ENCODE measurements around the gene NPHP4. TPM values are rescaled to one million over a fixed set of nuclear protein-coding genes. Genes with fewer than 3 reads are reported as not detected.

NPHP4 gene
- total RNA-seq, 1 donor from 2014 or later = 4.0 TPM

DNA sequence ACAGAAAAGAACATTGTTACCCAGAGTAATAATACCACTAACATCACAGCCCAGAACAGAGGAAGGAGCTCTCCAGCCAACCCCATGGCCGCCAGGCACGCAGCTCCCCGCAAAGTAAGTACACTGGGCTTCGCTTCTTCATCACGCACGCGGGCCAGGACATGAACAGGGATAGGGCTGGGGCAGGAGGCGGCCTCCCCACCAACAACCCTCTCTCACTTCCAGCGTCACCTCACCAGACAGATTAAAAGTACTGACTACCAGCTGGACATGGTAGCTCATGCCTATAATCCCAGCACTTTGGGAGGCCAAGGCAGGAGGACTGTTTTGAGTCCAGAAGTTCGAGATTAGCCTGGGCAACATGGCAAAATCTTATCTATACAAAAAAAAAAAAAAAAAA lies 78.3 kb downstream of the NPHP4 start:
- DNase-seq (ENCODE audit: low read depth, low spot score) = no peak

DNA sequence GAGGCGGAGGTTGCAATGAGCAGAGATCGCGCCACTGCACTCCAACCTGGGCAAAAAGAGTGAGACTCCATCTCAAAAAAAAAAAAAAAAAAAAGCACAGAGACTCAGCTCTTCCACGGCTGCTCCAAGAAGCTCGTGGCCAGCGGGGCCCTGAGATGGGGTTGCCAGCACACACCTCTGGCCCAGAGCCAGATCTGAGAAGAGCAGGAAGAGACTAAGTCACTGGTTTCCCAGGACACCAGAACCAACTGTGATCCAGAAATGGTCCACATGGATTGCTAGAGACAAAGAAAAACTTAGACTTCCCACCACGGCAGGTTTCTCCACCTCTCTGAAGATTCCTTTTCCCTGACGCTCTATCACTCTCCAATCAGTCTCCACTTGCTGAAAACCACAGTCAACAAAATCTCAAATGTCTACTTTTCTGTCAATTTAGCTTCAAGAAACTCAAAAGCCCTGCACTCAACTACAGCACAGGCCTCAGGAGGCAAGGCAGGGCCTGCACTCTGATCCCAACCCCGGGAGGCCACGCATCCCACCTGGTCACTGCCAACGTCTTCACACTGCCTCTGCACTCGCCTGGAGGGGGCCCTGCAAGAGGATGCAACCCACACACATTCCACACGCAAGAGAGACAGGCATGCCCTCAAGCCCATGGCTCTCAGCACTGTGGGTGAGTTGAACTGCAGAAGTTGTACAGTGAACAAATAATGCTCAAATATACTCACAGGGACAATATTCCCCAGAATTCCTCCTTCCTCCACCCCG lies 79.0 kb downstream of the NPHP4 start:
- DNase-seq (ENCODE audit: low read depth, low spot score) = no peak

DNA sequence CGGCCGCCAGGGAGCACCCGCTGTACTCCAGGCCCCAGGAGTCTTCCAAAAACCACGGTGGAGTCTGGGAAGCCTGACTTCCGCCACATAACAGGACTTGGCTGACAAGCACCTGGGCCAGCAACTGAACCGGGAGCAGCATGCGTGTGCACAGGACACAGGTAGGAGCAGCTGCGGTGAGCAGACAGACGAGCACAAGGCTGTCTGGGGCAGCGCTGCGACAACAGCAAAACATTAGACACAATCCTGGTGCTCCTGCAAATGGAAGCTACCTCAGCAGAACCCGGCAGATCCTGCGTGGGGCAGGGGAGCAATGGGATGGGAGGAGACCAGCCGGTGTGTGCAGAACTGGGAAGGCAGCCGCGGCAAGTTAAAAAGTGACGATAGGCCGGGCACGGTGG lies 80.4 kb downstream of the NPHP4 start:
- no peak for DNase-seq (ENCODE audit: low read depth, low spot score)

DNA sequence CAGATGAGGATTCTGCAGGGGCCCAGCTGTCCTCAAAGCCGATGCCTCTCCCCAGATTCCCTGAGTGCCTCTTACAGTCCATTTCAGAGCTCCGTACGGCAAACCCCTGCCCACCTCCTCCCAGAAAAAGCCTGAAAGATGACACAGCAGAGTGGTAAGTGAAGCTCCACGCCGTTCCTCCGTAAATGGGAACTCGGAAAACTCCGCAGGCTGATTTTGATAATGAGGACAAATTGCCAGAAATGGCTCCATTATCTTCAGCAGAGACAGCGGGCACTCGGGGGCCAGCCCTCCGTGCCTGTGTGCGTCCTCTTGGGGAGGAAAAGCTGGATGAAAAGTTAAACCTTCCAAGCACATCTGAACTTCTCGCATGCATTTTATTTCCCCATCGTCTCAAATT lies 81.1 kb downstream of the NPHP4 start:
- no peak for DNase-seq (ENCODE audit: low read depth, low spot score)

DNA sequence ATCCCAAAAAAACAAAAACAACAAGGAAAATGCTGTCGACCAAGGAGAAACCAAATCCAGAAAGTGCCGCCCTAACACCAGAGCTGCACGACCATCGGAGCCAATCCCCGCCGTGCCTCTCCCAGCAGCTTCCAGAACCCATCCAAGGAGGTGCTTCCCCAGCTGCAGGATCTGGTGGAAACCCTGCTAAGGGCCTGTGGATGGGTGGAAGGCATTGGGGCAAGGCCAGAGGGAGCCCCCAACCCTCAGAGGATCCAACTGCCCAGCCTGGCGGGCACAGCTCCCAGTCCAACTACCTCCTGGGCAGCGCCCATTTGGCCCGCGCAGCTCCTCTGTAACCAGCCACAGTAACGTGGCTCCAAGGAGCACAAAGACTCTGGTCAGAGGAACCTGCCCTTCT lies 81.6 kb downstream of the NPHP4 start:
- no peak for DNase-seq (ENCODE audit: low read depth, low spot score)

DNA sequence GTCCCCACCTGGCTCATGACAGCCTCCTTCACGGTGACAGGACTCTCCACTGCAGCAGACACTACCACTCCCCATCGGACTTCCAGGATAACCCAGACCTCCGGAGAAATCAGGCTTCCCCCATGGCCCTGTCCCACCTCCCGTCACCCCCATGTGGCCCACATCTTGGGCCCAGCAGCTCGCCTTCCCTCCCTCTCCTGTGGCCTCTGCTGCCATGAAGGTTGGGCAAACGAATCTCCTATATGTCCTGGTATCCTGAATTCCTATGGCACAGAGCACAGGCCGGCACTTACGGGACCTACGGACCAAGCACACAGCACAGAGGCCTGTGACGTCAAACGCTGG lies 82.0 kb downstream of the NPHP4 start:
- no peak for DNase-seq (ENCODE audit: low read depth, low spot score)

DNA sequence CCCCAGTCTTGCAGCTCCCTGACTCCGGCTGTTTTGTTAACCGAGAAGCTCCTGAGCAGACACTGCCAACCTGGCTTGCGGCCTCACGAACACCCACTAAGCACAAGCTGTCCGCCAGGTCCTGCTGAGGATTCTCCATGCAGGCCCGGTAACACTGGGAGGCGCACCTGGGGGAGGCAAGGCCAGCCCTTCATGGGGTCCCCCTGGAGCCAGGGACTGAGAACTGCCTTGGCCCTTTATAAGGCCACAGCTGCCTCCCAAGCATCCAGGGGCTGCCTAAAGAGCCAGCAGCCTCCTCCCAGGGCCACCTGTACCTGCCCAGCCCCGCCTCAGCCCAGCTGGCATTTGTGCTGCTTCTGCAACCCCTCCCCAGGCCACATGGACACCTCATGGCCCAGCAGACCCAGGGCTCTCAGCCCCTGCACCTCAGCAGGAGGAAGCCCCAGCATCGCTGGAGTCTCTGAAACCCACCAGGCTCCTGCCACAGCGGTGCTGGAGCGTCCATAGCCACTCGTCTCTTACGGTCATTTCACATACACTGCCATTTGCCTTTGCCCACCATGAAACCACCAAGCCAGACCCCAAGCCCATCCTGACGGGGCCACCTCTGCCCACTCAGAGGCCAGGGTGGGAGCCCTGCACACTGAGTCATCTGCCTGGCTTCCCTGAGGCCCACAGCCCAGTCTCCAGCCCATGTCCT lies 82.5 kb downstream of the NPHP4 start:
- no peak for DNase-seq (ENCODE audit: low read depth, low spot score)

DNA sequence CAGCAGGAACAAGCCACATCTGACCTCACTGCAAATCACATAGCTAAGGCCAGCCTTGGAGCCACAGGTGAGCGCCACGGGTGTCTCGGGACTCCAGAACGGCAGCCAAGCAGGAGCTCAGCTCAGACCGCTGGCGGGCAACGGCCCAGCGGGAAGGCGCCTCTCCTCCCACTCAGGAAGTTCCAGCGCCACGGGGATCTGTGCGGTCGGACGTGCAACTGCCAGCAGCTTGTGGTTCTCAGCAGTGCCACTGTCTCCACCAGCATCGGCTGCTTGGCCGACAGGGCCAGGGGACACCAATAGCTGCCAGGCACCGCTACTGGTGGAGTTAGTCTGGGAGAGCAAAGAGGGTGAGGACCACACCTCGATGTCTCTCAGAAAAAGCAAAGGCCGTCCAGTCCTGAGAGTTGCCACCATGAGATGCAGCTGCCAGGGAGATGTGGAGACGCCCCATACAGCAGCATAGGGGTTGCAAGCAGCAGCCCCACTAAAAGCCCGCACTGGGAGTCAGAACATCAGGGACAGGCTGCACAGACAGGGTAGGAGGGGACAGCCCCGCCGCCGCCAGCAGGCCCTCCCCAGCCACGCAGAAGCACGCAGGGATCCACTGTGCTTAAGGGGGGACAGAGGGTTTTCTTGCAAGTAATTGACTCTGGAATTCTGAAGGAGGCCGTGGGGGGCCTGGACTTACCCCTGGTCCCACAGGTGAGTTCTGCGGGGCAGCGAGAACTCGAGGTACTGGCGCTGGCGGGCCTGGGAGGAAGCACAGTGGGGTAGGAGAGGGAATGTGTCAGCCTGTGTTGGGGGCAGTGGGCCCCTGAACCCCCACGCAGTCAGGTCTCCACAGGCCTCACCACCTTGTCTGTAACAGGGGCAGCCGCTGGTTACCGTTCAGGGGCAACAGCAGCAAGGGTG lies 83.5 kb downstream of the NPHP4 start:
- no peak for DNase-seq (ENCODE audit: low read depth, low spot score)

DNA sequence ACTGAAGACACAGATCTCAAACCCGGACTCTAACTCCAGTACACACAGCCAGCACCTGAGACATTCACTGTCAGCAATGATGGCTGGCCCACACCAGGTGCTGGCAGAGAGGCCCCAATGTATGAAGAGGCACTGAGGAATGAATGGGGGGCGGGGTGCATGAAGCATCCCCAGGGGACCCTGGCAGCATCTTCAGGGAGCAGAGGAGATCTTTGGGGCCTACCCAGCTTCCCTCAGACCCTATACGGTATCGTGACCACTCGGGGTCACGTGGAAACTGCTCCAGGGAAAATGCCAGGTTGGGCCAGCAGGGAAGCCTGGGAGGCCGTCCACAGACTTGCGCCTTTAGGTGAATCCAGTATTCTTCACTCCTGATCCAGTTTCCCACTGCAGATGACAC lies 84.3 kb downstream of the NPHP4 start:
- DNase-seq (ENCODE audit: low read depth, low spot score) = no peak

DNA sequence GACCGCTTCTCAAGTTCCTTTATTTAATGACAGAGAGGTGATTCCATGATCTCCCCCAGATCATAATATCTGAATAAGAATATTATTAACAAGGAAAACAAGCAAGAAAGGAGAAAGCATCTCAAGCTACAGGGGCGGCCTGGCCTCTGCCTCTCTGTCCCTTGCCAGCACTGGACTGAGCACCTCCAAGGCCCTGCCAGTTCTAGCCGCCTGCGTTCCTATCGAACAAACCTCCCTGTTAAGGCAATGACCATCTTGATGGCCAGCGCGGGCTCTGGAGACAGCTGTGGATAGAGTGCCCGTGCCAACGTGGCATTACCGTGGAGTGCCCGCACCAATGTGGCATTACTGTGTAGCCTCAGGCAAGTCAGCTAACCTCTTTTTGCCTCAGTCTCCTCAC lies 84.8 kb downstream of the NPHP4 start:
- no peak for DNase-seq (ENCODE audit: low read depth, low spot score)

DNA sequence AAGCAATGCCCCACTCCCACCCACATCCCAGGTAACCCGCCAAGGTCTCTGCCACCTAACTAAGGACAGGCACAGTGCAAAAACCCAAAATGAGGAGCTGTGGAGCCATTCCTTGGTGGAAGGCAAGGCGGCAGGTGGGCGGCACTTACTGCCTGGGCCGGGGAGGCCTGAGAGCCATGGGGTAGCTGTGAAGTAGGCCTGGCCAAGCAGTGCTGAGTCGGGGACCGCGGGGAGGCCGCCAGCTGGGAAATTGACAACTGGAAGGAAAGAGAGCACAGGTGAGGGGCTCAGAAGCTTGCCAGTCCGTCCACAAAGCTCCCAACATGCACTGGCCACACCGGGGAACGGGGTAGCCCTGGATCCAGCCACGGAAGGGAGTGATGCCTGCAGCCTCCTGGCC lies 85.3 kb downstream of the NPHP4 start:
- no peak for DNase-seq (ENCODE audit: low read depth, low spot score)

DNA sequence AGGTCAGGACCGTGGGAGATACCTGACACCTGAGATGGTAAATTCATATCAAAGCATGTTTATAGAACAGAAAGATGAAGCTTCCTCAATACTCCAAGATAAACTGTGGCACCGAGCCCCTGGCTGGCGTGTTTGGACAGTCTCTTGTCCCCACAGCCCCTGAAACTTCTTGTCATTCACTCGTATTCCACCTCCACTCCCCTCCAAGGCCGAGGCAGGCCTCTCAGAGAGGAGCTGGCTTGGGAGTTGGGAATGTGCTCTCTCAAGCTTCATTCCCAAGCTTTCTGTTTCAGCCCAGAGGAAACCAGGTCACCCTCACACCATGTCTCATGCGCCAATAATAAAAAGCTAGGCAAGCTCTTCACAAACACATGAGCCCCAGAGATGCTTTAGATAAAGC lies 86.1 kb downstream of the NPHP4 start:
- no peak for DNase-seq (ENCODE audit: low read depth, low spot score)

DNA sequence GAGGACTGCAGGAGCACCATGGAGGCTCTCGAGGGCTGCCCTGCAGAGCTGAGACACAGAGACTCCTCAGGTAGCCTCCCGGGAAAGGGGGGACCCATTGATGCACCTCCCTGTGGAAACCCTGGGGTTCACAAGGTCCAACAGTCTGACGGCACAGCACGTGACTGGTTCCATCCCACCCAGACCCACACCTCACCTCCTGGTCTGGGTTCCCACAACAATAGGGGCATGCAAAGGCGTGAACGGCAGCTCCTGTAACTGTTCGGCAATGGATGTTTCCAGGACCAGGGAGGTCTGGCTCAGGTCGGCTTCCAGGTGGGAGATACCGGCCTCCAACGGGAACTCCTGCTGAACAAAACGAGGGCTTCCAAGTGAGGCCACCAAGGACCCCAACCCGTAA lies 86.8 kb downstream of the NPHP4 start:
- DNase-seq (ENCODE audit: low read depth, low spot score) = no peak

DNA sequence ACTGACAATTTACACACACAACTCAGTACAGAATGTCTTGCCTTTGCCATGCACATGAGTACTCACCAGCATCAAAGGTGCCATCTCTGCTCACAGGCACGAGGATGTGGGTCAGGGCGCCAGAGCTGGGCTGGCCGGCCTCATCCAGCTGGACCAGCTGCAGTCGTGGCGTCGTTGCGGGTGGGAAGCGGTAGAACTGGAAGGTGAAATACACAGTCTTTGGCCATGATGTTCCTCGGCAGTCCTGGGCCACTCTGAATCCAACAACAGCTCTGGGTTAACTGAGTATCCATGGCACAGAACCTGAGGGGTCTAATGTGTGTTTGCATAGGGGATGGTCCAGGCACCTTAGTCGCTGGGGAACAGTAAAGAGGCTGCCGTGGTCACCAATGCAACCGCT lies 87.7 kb downstream of the NPHP4 start:
- no peak for DNase-seq (ENCODE audit: low read depth, low spot score)

DNA sequence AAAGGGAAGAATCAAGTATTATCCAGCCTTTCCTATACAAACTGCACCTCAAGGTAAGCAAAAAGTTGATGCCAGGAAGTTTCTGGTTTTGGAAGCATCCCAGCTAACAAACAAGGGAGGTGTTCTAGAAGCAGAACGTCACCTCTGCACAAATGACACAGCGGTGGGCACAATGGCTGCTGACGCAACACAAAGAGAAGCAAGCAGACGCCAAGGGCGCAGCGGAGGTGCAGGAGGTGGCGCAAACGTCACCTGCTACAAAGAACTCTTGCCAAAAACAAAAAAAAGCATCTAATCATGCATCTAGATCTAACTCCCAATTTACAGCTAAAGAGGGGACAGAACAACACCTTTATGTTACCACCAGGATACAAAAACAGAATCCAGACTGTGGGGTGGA lies 88.5 kb downstream of the NPHP4 start:
- no peak for DNase-seq (ENCODE audit: low read depth, low spot score)

DNA sequence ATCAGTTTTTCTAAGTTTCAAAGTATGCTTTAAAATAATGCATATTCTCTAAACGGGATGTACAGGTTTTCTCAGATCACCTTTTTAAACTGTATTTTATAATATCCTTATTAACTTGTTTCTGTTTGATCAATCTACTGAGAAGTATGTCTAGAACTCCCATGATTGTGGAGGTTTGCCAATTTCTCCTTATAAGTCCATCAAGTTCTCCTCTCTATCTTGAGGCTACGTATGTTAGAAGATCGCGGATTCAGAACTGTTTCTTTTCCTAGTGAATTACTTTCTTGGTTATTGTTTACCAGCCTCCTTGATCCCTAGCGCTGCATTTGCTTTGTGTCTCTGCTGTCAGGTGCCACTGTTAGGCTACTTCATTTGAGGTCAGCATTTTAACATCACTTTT lies 89.2 kb downstream of the NPHP4 start:
- DNase-seq (ENCODE audit: low read depth, low spot score) = no peak

DNA sequence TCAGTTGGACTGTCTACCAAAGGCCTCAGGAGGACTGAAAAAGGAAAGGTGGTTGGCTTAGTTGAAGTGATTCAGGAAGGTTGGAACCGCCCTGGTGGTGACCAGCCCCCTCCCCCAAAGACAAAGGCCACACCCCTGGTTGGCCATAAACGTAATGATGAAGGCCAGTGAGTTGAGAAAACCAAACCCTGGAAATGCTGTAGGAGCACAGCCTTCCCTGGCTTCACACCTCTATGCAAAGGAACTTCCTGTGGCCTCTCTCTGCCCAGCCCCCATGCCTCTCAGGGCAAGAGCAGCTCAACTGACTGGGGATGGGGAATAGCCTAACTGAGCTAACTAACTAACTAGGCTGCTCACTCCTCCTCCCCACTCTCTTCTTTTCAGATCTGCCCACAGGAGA lies 90.4 kb downstream of the NPHP4 start:
- no peak for DNase-seq (ENCODE audit: low read depth, low spot score)

DNA sequence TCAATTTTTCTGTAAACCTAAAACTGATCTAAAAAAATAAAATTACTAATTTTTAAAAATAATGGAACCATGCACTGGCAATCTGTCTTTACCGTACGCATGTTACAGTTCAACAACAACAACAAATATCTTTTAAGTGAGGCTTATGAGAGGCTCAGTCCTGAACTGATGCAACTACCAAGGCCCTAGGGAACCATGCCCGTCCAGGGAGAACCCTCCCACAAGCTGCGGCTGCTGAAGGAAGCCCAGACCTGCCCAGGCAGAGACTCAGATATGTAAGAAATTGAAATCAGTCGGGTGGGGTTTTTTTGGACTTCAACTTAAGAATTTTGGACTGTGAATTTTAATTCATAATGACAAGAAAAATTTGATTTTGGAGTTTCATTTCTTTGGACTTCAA lies 91.1 kb downstream of the NPHP4 start:
- no peak for DNase-seq (ENCODE audit: low read depth, low spot score)

DNA sequence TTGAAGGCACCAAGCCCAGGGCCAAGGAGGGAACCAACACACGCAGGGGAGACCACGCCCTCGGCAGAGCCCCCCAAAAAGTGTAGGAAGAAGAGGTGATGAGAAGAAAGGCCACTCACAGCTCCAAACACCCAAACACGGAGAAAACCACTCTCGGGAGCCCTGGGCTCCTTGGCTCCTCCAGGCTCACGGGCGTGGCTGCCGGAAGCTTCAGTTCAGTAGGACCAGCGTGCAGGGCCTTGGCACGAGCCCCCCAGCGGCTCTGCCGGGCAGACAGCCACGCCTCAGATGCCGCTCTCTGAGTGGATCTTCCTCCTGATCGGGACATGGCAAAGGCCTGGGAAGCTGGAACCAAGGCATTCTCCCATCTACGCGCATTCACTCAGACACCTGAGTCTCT lies 94.0 kb downstream of the NPHP4 start:
- DNase-seq (ENCODE audit: low read depth, low spot score) = no peak

DNA sequence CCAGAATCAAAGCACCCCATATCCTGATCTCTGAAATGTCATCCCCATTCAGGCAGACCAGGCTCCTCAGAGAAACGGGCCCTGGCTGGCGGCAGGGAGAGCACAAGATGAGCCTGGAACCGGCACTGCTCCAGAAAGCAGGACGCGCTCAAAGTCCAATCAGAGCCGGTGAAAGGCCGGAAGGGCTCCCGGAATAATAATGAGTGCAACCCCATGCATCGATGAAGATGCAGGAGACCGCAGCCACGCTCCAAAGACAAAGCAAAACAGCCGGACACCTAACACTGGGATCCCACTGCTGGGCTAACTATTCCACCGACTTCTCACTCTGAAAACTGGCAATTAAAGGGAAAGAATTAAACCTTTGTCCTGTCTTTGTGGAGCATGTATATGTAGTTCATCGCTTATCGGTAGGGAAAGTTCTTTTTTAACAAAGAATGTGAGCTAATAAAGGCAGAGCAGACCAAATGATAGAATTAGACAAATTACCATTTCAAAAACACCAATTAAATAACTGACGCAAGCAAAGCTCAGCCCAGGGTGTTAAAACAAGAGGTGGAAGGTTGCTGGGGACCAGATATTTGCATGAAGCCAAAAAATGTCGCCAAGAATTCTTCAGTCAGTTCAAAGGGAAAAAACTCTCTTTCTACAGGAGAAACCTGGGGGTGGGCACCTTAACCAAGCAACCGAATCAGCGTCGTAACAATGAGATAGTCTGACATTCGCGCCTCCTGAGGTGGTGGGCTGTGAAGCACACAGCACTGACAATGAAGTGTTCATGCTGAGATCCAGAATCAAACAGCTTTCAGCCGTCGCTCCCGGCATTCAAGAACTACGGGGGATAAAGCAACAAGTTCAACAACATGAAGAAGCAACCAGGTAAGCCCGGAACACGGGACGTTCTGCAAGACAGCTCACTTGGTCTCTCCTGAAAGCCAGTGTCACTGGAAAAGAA lies 95.2 kb downstream of the NPHP4 start:
- DNase-seq (ENCODE audit: low read depth, low spot score) = no peak
